Subcutaneous adipose tissue (tissue), 4 donors: ENCODE measurements around the gene PARL. TPM values are rescaled to one million over a fixed set of nuclear protein-coding genes. Genes with fewer than 3 reads are reported as not detected.

Experiments
- total RNA-seq, 4 donors: library from RNA; depleted of rRNA; stranded (reverse); fragments of >200 nt; gene quantifications; one replicate each; pipeline ENCODE4 v1.1.0, GENCODE V29; 2016
- TF ChIP-seq, protein P1 (sequence below): fragments of 450-650 bp; IDR thresholded peaks from one replicate; pipeline ENCODE4 v1.5.1; 2016; ENCODE audit warnings: low read depth, mild to moderate bottlenecking, control low read depth, antibody characterized with exemption, moderate library complexity

PARL gene
- total RNA-seq, 4 donors from 2014 or later: 43.4 to 66.4 (median 44.5) TPM

DNA sequence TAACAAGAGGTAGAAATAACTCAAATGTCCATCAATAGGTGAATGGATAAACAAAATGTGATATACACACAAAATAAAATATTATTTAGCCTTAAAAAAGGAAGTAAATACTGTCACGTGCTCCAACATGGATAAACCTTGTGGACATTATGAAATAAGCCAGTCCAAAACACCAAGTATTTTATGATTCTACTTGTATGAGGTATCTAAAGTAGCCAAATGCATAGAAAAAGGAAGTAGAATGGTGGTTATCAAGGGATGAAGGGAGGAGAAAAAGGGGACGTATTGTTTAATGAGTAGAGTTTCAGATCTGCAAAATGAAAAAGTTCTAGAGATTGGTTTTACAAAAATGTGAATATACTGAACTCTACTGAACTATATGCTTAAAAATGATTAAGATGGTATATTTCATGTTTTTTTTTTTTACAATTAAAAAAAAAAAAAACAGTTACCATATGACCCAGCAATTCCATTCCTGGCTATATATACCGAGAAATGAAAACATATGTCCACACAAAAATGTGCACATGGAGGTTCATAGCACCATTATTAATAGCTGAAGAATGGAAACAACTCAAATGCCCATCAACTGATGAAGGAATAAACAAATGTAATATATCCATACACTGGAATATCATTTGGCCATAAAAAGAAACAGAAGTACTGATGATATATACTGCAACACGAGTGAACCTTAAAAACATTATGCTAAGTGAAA lies 30.2 kb downstream of the PARL start:
- TF ChIP-seq, protein P1, sequence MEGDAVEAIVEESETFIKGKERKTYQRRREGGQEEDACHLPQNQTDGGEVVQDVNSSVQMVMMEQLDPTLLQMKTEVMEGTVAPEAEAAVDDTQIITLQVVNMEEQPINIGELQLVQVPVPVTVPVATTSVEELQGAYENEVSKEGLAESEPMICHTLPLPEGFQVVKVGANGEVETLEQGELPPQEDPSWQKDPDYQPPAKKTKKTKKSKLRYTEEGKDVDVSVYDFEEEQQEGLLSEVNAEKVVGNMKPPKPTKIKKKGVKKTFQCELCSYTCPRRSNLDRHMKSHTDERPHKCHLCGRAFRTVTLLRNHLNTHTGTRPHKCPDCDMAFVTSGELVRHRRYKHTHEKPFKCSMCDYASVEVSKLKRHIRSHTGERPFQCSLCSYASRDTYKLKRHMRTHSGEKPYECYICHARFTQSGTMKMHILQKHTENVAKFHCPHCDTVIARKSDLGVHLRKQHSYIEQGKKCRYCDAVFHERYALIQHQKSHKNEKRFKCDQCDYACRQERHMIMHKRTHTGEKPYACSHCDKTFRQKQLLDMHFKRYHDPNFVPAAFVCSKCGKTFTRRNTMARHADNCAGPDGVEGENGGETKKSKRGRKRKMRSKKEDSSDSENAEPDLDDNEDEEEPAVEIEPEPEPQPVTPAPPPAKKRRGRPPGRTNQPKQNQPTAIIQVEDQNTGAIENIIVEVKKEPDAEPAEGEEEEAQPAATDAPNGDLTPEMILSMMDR: no peak

DNA sequence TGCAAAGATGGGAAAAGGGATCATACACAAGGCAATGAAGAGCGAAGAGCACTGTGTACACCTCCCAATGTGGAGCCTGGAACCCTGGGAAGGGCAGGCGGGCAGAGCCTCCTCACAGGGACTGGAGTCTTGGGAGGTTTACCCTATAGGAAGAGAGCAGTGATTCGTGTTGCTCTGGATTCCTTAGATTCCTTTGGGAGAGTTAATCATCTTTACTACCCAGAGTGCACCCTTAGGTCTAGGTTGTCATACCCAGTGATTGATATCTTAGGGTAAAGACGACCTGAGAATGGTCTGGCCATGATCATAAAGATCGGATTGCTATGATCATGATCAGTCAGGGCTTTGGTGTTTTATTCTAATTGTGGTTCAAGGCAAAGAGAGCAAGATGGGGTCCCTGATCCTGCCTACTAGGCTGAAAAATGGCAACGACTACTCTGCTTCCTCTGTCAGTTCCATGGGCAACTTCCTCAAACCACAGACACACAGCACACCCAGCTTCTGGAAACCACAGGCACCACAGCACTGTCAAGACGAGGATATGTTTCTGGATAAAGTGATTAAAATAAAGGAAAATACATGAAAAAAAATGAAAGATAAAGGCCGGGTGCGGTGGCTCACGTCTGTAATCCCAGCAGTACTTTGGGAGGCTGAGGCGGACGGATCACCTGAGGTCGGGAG lies 38.9 kb downstream of the PARL start:
- TF ChIP-seq, protein P1: no peak

DNA sequence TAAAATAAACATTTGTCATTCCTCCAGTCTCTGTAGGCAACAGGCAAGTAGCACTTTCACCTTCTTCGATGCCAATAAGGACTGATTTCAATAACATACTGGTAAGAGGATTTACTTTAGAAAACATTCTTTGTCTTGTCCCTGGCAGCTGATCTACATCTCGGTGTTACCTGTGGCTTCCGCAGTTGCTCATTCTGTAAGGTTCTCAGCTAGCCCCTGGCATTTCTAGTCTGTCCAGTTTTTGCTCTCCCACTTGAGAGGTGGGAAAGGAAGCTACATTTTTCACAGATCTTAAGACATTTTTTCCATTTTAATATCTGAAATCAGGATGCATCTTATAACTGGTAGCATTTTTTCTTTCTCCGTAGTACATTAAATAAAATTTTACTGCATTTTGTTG lies 39.6 kb downstream of the PARL start:
- TF ChIP-seq, protein P1: no peak

DNA sequence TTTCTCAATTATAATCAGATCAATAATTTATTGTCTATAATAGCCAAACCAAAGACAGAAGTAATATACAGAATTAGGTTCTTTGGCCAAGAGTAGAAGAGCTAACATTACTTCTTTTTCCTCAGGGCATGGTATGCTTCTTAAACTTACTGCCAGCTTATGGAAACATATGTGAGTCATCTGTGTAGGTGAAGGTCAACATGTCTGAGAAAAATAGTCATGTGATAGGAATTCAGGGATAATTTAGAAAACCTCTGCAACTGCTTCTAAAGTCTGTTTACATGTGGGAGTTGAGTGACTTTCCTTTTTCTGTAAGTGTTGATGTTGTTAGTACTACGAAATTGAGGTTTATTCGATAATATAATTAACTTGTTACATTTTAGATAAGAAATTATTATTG lies 40.1 kb downstream of the PARL start:
- TF ChIP-seq, protein P1: no peak

DNA sequence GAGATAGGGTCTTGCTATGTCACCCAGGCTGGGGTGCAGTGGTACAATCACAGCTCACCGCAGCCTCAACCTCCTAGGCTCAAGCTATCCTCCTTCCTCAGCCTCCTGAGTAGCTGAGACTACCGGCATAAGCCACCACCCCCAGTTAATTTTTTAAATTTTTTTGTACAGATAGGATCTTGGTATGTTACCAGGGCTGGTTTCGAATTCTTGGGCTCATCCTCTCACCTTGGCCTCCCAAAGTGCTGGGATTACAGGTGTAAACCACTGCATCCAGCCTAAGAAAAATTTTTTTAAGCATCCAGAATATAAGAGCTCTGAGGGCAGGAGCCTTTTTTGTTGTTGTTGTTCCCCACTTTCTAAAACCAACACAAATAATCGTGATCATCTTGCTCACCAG lies 44.9 kb downstream of the PARL start:
- TF ChIP-seq, protein P1: no peak

DNA sequence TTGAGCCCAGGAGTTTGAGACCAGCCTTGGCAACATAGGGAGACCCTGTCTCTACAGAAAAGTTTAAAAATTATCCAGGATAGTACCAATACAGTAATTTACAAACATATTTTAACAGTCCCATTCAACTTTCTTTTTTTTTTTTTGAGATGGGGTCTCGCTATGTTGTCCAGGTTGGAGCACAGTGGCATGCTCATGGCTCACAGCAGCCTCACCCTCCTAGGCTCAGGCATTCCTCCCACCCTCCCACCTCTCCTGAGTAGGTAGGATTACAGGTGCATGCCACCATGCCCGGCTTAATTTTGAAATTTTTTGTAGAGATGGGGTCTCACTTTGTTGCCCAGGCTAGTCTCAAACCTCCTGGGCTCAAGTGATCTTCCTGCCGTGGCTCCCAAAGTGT lies 46.8 kb downstream of the PARL start:
- TF ChIP-seq, protein P1: no peak

DNA sequence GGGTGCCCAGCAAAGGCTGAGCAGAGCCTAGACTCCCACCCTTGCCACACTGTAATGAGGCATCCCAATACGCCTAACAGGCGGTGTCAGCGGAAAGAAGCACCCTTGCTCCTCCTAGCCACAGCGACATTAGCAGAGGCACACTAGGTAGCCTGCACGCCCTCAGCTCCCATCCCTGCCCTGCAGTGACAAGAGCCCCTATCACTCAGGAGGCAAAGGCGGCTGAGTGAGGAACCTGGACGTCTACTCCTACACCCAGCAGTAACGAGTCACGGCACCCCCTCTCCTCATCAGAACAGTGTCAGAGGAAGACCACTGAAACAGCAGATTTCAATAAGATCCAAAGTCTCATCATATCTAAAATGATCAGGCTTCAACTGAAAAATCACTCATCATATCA lies 47.3 kb downstream of the PARL start:
- TF ChIP-seq, protein P1: no peak
